GM12875 (cell line): ENCODE measurements around the gene SH3GL2.

Source experiments
- H3K4me3 ChIP-seq: one replicate; pipeline ENCODE4 v1.5.1; 2011; ENCODE audit warnings: low read depth, low read length, control low read depth
- TF ChIP-seq, protein P1 (sequence below): IDR thresholded peaks from 2 replicates; pipeline ENCODE4 v1.5.1; 2011; ENCODE audit warnings: low read depth, mild to moderate bottlenecking, control low read depth, inconsistent platforms, low read length, moderate library complexity, borderline replicate concordance; ENCODE audit not compliant: insufficient read depth

SH3GL2 gene

GRCh38 chr9:17775656-17776055 is 196.8 kb downstream of the SH3GL2 start:
- TF ChIP-seq, protein P1, sequence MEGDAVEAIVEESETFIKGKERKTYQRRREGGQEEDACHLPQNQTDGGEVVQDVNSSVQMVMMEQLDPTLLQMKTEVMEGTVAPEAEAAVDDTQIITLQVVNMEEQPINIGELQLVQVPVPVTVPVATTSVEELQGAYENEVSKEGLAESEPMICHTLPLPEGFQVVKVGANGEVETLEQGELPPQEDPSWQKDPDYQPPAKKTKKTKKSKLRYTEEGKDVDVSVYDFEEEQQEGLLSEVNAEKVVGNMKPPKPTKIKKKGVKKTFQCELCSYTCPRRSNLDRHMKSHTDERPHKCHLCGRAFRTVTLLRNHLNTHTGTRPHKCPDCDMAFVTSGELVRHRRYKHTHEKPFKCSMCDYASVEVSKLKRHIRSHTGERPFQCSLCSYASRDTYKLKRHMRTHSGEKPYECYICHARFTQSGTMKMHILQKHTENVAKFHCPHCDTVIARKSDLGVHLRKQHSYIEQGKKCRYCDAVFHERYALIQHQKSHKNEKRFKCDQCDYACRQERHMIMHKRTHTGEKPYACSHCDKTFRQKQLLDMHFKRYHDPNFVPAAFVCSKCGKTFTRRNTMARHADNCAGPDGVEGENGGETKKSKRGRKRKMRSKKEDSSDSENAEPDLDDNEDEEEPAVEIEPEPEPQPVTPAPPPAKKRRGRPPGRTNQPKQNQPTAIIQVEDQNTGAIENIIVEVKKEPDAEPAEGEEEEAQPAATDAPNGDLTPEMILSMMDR, result no peak
- no peak overlapping the region for H3K4me3 ChIP-seq

DNA sequence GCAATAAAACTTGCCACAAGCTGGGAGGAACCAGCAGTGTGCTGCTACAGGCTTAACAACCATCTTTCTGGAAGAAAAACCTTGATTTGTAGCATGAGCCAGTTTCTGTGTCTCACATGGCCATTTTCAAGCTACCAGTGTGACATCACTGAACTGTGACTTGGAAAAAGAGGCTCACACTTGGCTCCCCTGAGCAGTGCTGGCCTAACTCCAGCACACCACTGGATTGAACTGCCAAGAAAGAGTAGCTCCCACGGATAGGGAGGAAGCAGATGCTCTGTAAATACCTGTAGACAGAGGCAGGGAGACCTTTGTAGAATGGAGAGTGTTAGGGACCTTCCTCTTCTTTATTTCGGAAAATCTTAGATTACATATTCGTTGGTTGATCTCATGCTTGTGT is 197.9 kb downstream of the SH3GL2 start:
- TF ChIP-seq, protein P1, result no peak

GRCh38 chr9:17777465-17777864 is 198.6 kb downstream of the SH3GL2 start:
- TF ChIP-seq, protein P1, result no peak
- no peak overlapping the region for H3K4me3 ChIP-seq

More for the DNA sequence above, 197.9 kb downstream of the SH3GL2 start:
- no peak overlapping the region for H3K4me3 ChIP-seq

DNA sequence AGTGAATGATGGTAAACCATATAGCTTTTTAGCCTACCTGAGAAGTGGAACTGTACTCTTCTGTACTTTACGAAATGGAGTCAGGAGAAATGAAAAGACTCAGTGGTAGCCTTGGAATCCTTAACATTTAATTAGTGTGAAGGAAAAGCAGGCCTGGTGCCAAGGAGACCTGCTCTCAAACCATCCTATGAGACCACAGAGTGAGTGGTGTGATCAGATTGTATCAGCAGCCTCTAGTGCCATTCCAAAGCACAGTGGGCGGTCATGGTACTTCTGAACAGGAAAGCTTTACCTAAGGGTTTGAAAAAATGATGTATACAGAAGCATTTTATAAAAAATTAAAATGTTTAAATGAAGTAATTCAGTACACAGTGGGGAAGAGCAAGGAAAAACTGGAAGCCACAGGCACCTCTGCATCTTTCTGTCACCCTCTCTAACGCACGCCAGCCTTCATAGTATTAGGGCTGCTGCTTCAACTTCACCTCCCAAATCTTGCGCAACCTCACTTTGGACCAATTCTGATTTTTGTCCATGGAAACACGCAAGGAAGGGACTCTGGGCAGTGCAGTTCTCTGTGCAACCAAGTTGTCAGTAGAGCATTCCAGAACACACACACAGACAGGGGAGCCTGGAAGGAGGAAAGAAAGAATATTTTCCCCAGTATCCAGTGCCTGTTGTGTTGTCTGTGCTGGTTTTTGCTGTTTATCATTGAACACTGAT is 203.7 kb downstream of the SH3GL2 start:
- TF ChIP-seq, protein P1, result no peak

DNA sequence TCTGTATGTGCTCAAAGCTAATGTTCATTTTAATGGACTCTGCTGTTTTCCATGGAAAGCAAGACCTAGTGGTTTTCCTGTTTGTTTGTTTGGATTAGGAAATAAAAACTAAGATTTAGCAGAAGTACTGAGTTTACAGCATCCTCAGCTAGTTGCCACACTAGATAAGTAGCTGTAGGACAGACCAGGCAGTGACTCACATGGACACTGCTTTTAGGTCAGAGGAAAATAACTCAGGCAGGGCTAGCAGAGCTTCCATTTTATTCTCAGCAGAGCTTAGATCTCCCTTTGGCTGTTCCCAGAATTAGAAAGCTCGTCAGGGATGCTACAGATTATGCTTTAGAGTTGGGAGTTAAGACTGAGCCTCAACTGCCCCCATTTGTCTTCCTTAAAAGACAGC is 204.4 kb downstream of the SH3GL2 start:
- H3K4me3 ChIP-seq, result no peak overlapping the region

More for the DNA sequence above, 203.7 kb downstream of the SH3GL2 start:
- no peak overlapping the region for H3K4me3 ChIP-seq

DNA sequence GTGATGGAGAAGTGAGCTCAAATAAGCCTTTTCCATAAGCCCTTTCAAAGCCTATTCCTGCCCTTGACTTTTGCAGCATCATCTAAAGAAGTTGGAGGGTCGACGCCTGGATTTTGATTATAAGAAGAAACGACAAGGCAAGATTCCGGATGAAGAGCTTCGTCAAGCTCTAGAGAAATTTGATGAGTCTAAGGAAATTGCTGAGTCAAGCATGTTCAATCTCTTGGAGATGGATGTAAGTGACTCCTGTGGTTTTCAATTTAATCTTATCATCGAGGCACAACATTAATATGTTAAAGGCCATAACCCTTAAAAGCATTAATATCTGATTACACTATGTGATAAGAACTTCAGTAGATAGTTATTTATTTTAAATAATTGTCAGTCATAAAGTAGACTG is 210.4 kb downstream of the SH3GL2 start:
- TF ChIP-seq, protein P1, result no peak
- no peak overlapping the region for H3K4me3 ChIP-seq

More for the DNA sequence above, 204.4 kb downstream of the SH3GL2 start:
- TF ChIP-seq, protein P1, result no peak

DNA sequence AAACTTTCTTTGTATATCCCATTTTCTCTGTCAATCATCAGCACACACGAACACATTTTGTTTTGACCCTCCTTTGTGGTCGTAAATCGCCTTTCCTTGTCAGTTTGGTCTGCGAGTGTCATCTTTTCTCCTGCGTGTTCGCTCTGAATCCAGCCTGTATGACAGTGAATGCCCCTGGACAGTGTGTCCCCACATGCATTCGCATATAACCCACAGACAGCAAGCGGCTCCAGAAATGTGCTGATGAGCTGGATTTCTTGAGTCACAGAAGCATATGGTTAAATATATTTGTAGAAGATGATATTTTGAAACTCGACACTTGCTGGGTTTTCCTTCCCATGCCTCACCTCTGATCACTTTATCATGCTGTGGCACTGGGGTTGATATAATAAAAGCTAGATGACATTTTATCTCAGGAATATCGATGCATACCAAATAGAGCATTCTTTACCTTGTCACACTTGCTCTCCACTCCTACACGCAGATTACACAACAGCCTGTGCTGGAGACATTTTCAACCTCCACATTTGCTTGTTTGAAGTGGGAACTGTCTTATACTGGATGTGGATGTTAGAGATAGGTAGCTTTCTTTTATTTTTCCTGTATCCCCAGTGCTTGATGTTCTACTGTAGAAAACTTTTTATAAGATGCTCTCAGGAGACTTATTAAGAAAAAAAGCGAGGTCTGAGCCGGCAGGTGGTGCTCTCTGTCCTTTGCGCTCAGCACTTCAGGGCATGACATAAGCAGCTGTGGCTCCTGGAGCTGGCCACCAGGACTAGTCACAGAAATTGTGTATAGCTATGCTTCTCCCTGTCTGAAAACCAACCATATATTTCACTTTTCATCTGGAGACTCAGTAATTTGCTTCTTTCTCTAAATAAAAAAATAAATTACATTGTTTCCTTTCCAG is 215.1 kb downstream of the SH3GL2 start:
- TF ChIP-seq, protein P1, result no peak
- no peak overlapping the region for H3K4me3 ChIP-seq
